Sciatic nerve (tissue), 2 donors: Measurements from ENCODE around the gene CHRNB2. TPM values are rescaled to one million over a fixed set of nuclear protein-coding genes. Genes with fewer than 3 reads are reported as not detected.

ENCODE experiments used
- ATAC-seq: fragments of 200-7000 bp; cut with Tn5 transposase; one replicate; pipeline ENCODE4 v1.9.1; 2020; ENCODE audit warnings: mild to moderate bottlenecking, moderate library complexity
- DNase-seq: peaks from one replicate; pipeline ENCODE4 v3.0.0-alpha.2; 2020; ENCODE audit warnings: low spot score
- intact Hi-C: fragments of 100-400 bp; cut with DNase I; formaldehyde crosslinking; loops from one replicate; pipeline ENCODE4 v1.14.2; 2022
- total RNA-seq: library from RNA; stranded (reverse); fragmentation: NEBNext Ultra II Directional; extraction: Animal tissue kit (Norgen Biotek cat#: 25700); gene quantifications from one replicate; pipeline ENCODE4 v1.2.1, GENCODE V29; 2021
- donor health status: DM: no; HTN: no; CAD: no.
- donor health status: DM: no; HTN: no; CAD: no.

The CHRNB2 gene
- total RNA-seq, 1 donor from 2014 or later: 0.18 TPM

GRCh38 chr1:154624746-154625643 lies 57.4 kb downstream of the CHRNB2 start:
- no peak for ATAC-seq
- intact Hi-C loops: no loop called here
- no peak for DNase-seq

- DNase-seq (no peak), ATAC-seq (peak; percentile 66)
- intact Hi-C loops: no loop called here
Measured at GRCh38 chr1:154626456-154627256, 59.1 kb downstream of the CHRNB2 start.

GRCh38 chr1:154627257-154628120 lies 59.9 kb downstream of the CHRNB2 start:
- peak; percentile 94 for DNase-seq
- peak; percentile 92 for ATAC-seq
- intact Hi-C loops: no loop called here

- ATAC-seq (peak; percentile 51), DNase-seq (no peak)
- intact Hi-C loops: no loop called here
Measured at GRCh38 chr1:154628121-154628405, 60.5 kb downstream of the CHRNB2 start.

GRCh38 chr1:154629061-154629674 lies 61.6 kb downstream of the CHRNB2 start:
- intact Hi-C loops: no loop called here
- DNase-seq (no peak), ATAC-seq (no peak)

Other genes starting within 250 kb of the CHRNB2 start
- not detected for gene AQP10, start 246.7 kb upstream of the CHRNB2 start, total RNA-seq
- 78.3 TPM for gene ATP8B2, start 242.3 kb upstream of the CHRNB2 start, total RNA-seq
- gene IL6R, start 162.4 kb upstream of the CHRNB2 start, total RNA-seq: 26.6 TPM
- gene TDRD10, start 65.6 kb upstream of the CHRNB2 start, total RNA-seq: 11.7 TPM
- 30.5 TPM for gene SHE, start 65.4 kb upstream of the CHRNB2 start, total RNA-seq
- 67.4 TPM for gene UBE2Q1, start 9.1 kb upstream of the CHRNB2 start, total RNA-seq
- 139 TPM for gene ADAR, start 40.4 kb downstream of the CHRNB2 start, total RNA-seq